HG02623 (cell line): ENCODE results near the gene ANKRD12.

Source experiments
- ATAC-seq: cut with Tn5 transposase; IDR thresholded peaks from one replicate; pipeline ENCODE4 v1.9.1; 2021; ENCODE audit warnings: moderate library complexity; ENCODE audit not compliant: unreplicated experiment

Gene ANKRD12

GRCh38 chr18:9285604-9286003 lies 149.0 kb downstream of the ANKRD12 start:
- ATAC-seq = no peak

- ATAC-seq = no peak
Observed at GRCh38 chr18:9287036-9287435, 150.5 kb downstream of the ANKRD12 start.

- ATAC-seq = no peak
Observed at GRCh38 chr18:9289698-9290097, 153.1 kb downstream of the ANKRD12 start.

DNA sequence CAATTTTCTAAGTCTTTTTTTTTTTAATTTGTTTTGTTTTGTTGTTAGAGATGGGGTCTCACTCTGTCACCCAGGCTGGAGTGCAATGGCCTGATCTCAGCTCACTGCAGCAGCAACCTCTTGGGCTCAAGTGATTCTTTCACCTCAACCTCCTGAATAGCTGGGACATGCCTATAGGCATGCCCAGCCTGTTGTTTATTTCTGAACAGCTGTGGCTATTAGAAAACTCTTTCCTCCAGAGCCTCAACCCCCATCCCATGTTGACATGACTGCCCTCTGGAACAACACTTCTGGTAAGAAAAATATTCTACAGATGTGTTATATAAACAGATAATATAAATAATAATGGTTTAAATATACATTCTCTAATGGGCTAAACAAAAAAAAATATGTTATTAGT lies 153.6 kb downstream of the ANKRD12 start:
- no peak for ATAC-seq

- ATAC-seq = no peak
Observed at GRCh38 chr18:9292047-9292446, 155.5 kb downstream of the ANKRD12 start.

DNA sequence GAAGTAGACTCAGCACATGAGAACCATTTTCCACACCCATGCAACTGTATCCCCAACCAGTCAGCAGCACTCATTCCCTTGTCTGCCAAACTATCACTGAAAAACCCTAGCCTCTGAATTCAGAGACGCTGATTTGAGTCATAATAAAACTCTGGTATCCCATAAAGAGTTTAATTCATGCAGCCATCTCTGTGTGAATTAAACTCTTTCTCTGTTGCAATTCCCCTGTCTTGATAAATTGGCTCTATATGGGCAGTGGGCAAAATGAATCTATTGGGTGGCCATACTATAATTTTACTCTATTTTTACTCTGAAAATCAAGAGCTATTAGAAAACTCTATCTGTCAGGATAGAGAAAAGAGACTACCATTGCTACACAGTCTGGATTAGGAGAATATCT lies 157.4 kb downstream of the ANKRD12 start:
- no peak for ATAC-seq

GRCh38 chr18:9296233-9297006 lies 159.8 kb downstream of the ANKRD12 start:
- ATAC-seq = no peak

- no peak for ATAC-seq
Observed at GRCh38 chr18:9297007-9297393, 160.4 kb downstream of the ANKRD12 start.

- no peak for ATAC-seq
Observed at GRCh38 chr18:9304388-9305070, 167.9 kb downstream of the ANKRD12 start.

GRCh38 chr18:9319333-9319732 lies 182.8 kb downstream of the ANKRD12 start:
- no peak for ATAC-seq

GRCh38 chr18:9321017-9321452 lies 184.5 kb downstream of the ANKRD12 start:
- no peak for ATAC-seq

- no peak for ATAC-seq
Observed at GRCh38 chr18:9321736-9322135, 185.2 kb downstream of the ANKRD12 start.

DNA sequence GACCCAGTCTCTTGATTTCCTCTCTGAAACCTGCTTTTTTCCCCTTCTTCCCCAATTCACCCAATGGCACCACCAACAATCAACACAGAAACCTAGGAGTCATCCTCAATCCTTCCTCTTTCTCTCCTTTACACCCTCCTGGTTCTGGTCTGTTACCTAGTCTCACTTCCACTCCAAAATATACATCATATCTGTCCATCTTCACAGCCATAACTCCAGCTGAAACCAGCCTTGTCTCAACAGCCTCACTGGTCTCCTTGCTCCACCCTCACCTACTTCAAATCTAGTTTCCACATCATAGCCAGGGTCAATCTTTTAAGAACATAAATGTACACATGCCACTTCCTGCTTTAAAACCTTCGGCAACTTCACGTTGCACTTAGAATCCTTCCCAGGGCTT lies 186.2 kb downstream of the ANKRD12 start:
- ATAC-seq = no peak

GRCh38 chr18:9323750-9324445 lies 187.3 kb downstream of the ANKRD12 start:
- ATAC-seq = no peak

DNA sequence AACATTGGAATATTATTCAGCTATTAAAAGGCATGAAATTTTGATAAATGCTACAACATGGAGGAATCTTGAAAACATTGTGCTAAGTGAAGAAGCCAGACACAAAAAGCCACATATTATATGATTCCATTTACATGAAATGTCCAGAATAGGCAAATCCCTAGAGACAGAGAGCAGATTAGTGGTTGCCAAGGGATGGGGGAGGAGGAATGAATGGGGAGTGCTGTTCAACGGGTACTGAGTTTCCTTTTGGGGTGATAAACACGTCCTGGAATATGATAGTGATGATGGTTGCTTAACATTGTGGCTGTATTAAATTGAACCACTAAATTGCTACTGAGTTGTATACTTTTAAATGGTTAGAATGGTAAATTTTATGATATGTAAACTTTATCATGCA lies 189.1 kb downstream of the ANKRD12 start:
- no peak for ATAC-seq

DNA sequence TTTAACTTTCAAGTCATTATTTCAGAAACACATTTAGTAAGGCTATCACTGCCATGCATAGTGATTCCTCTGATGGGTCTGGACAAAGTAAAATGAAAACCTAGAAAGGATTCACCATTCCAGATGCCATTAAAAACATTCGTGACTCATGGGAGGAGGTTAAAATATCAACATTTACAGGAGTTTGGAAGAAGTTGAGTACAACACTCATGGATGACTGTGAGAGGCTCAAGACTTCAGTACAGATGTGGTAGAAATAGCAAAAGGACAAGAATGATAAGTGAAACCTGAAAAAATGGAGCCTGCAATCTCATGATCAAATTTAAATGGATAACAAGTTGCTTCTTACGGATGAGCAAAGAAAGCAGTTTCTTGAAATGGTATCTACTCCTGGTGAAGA lies 192.2 kb downstream of the ANKRD12 start:
- ATAC-seq = no peak

DNA sequence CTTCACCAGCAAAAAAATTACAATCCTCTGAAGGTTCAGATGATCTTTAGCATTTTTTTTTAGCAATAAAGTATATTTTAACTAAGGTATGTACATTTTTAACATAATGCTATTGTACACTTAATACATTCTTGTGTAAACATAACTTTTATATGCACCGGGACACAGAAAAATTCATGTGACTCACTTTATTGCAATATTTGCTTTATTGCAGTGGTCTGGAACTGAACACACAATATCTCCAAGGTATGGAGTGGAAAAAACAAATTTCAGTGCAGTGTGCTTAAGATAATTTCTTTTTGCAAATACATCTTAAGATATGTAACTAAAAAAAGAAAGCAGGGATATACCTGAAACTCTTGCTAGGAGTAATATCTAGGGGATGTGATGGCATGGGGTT lies 192.9 kb downstream of the ANKRD12 start:
- ATAC-seq = no peak

DNA sequence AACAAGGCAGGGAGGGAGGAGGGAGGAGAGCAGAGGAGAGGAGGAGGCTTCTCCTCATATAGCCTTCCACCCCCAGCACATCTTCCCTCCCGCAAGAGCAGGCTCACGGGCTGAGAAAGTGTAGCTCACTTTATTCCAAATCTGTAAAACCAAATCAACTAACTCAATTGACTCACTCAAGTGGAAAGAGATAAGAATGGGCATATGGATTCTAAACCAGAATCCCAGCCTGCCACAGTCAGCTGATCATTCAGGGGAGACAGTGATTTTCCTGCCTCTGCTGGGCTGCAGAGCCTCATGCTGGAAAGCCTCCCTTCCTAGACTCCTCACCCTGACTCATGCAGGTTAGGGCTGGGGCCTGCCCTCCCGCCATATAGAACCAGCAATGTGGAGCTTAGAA lies 193.8 kb downstream of the ANKRD12 start:
- no peak for ATAC-seq

GRCh38 chr18:9333441-9334328 lies 197.1 kb downstream of the ANKRD12 start:
- ATAC-seq = peak; percentile 34

GRCh38 chr18:9334329-9334972 lies 197.9 kb downstream of the ANKRD12 start, which contains the start of gene TWSG1:
Gene TWSG1, plus strand, starts transcription at chr18:9334773. Its CDS starts 2,457 bp downstream, at chr18:9337230.
- peak; percentile 76 for ATAC-seq
